Stomach smooth muscle (tissue), 2 donors: ENCODE data around the gene SLC51B.
"Not testable (repeated sequence)": the region's sequence is repeated elsewhere in the genome, so short reads cannot be mapped to it uniquely, and the experiment has no call there.

Experiments used
- H3K27ac ChIP-seq: one replicate; pipeline ENCODE4 v1.7.0; 2013; ENCODE audit warnings: mild to moderate bottlenecking, low read length, inconsistent platforms
- H3K27me3 ChIP-seq, 2 donors: one replicate each; pipeline ENCODE4 v1.7.0; 2013; ENCODE audit warnings: low read length in 2 of 2; ENCODE audit not compliant: insufficient read depth in 2 of 2, control insufficient read depth in 1 of 2
- H3K36me3 ChIP-seq, 2 donors: one replicate each; pipeline ENCODE4 v1.7.0; 2013; ENCODE audit warnings: low read length in 2 of 2; ENCODE audit not compliant: control insufficient read depth in 2 of 2, insufficient read depth in 2 of 2
- H3K4me1 ChIP-seq: one replicate; pipeline ENCODE4 v1.7.0; 2013; ENCODE audit warnings: low read length; ENCODE audit not compliant: control insufficient read depth, insufficient read depth
- H3K4me3 ChIP-seq, 2 donors: one replicate each; pipeline ENCODE4 v1.7.0; 2013; ENCODE audit warnings: low read length in 2 of 2
- H3K9ac ChIP-seq, 2 donors: one replicate each; pipeline ENCODE4 v1.7.0; 2013; ENCODE audit warnings: low read length in 2 of 2, mild to moderate bottlenecking in 1 of 2
- H3K9me3 ChIP-seq, 2 donors: one replicate each; pipeline ENCODE4 v1.7.0; 2013; ENCODE audit warnings: low read length in 2 of 2; ENCODE audit not compliant: control insufficient read depth in 2 of 2
- donor health status: healthy.
- donor health status: Pancreatic carcinoma.

The SLC51B gene

DNA sequence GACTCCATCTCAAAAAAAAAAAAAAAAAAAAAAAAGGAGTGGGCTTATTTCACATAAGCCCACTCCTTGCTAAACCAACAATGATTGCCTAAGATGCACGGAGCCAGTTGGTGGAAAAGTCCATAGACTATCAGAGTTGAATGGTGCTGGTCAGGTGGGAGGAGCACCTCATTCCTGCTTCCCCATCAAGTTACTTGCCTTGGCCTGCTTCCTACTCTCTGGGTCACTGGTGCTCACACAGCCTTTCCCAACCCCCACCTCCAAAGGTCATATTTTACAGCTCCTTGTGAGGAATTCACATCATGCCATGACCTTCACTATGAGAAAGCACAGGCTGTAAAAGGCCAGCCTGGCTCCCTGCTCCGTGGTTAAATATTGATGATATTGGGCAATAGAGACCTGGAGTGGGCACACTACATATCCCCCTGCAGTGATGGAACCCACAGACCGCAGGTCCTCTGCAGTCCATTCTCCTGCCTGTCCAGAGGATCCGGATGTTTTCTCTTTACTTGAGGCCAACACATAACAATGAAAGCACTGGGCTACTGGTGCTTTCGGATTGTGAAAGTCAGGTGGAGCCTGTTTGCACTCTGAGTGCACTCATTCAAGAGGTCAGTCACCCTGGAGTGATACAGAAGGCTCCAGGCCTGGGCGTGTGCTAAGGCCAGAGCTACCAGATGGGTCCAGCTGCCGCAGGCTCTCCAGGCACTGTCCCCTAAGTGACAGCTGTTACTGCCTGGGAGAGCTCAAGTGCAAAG, at the start of gene SLC51B:
Gene SLC51B (plus strand): TSS at position 664 of the 758 bp plus-strand sequence. CDS start 4,618 bp downstream, outside the sequence.
- Histone ChIP-seq H3K9me3 (no peaks in the 10 kb centered on the region), H3K4me3 (no peak within 1 kb of the TSS), H3K27ac (no peak within 1 kb of the TSS), H3K36me3 (no peaks in the 10 kb centered on the region), H3K9ac (no peak within 1 kb of the TSS), H3K27me3 (no peaks in the 10 kb centered on the region), H3K4me1 (peaks cover 9% of the 10 kb centered on the region)

DNA sequence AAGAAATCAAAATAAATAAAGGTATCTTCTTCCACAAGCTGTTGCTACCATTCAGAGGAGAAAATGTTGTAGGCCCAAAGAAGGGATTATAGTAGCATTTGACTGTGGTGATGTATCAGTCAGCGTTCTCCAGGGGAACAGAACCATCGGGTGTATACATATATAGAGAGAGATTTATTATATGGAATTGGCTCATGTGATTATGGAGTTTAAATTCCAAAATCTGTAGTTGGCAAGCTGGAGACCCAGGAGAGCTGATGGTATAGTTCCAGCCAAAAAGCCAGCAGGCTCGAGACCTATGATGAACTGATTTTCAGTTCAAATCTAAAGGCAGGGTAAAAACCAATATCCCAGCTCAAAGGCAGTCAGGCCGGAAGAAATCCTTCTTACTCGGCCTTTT, 48.1 kb upstream of the SLC51B start:
- Histone ChIP-seq H3K9me3 (no peaks in the 10 kb centered on the region), H3K4me1 (no peaks in the 10 kb centered on the region), H3K9ac (no peak overlapping the region), H3K36me3 (no peaks in the 10 kb centered on the region), H3K27ac (no peak overlapping the region), H3K27me3 (no peaks in the 10 kb centered on the region), H3K4me3 (no peak overlapping the region)

DNA sequence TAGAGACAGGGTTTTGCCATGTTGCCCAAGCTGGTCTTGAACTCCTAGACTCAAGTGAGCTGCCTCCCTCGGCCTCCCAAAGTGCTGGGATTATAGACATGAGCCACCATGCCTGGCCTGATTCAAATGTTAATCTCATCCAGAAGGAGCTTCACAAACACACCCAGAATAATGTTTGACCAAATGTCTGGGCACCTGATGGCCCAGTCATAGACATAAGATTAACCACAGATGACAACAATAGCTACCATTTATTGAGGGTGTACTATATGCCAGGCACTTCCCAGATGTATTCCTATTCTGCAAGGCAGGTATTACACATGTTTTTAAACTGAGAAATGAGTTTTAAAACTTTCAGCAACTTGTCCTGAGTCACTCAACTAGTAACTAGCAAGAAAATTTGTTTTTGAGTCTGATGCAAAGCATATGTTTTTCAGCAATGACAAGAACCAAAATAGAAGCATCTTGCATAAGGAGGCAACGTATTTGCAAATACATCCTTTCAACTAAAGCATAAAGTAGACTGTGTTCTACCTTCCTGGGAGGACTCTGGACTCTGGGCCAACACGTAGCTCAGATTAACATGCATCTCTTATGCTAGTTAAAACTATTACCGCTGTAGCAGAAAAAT, 47.3 kb upstream of the SLC51B start:
- H3K4me1 ChIP-seq, result no peaks in the 10 kb centered on the region
- no peak overlapping the region for H3K9ac ChIP-seq
- H3K27ac ChIP-seq, result no peak overlapping the region

DNA sequence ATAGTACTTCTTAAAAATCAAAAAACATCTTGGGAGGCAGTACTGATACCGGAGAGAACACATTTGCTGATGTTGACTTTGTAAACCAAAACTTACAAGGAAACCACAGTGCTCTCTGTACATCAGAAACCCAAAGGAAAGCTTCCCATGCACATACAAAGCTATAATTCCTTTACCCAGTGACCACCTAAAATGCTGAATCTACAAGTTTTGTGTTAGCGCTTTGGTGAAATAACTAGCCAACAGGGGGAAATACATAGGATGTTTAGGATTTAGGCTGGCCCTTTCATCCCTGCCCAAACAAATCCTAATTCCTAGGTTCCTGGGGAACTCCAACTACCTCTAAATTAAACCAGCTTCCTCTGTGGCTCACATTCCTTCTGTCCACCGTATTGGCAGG, 40.2 kb upstream of the SLC51B start:
- no peaks in the 10 kb centered on the region for H3K9me3 ChIP-seq
- H3K36me3 ChIP-seq, result peaks cover 10 to 17% of the 10 kb centered on the region in 2 donors
- no peak overlapping the region for H3K9ac ChIP-seq
- H3K27me3 ChIP-seq, result no peaks in the 10 kb centered on the region
- H3K27ac ChIP-seq, result no peak overlapping the region
- no peak overlapping the region for H3K4me3 ChIP-seq
- no peaks in the 10 kb centered on the region for H3K4me1 ChIP-seq

More for the DNA sequence above, 47.3 kb upstream of the SLC51B start:
- H3K27me3 ChIP-seq, result no peaks in the 10 kb centered on the region
- no peaks in the 10 kb centered on the region for H3K36me3 ChIP-seq
- H3K4me3 ChIP-seq, result no peak overlapping the region
- no peaks in the 10 kb centered on the region for H3K9me3 ChIP-seq

DNA sequence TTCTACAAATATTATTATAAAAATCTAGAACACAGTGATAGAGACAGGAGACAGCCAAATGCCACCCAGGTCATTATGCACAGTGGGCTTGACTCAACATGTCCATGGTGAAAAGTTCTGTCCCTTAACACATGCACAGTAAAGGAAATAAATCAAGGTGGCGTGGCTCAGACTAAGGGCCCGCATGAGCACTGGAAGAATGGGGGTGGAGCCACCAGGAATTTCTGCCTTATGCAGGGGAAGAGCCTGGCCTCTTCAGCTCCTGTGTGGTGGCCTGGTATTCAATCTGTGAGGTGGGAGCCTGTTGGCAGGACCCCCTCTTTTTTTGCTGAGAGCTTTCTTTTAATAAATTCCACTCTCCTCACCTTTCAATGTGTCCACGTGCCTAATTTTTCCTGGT, 38.3 kb upstream of the SLC51B start:
- Histone ChIP-seq H3K4me1 (no peaks in the 10 kb centered on the region), H3K9ac (no peak overlapping the region), H3K4me3 (no peak overlapping the region), H3K27ac (no peak overlapping the region), H3K36me3 (peaks cover 12 to 24% of the 10 kb centered on the region in 2 donors), H3K27me3 (no peaks in the 10 kb centered on the region), H3K9me3 (no peaks in the 10 kb centered on the region)

DNA sequence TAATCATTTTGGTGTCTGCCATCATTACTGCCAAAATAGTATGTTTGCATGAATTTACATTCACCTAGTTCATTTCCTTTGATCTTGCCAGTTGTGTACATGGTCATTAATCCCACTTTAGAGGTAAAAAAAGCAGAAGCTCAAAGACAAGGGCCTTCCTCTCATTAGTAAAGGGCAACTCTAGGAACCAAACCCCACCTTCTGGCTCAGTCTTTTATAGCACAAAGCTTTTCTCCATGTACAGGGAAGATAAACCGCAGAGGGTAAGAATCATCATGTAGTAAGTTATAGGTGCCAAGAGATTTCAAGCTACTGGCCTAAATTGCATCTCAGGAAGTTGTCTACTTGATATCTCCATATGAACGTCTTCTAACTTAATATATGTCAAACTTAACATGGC, 36.2 kb upstream of the SLC51B start:
- Histone ChIP-seq H3K27me3 (no peaks in the 10 kb centered on the region), H3K27ac (no peak overlapping the region), H3K4me3 (no peak overlapping the region), H3K9ac (no peak overlapping the region), H3K4me1 (no peaks in the 10 kb centered on the region), H3K36me3 (peaks cover 18 to 33% of the 10 kb centered on the region in 2 donors), H3K9me3 (peaks cover 0 to 4% of the 10 kb centered on the region in 2 donors)

DNA sequence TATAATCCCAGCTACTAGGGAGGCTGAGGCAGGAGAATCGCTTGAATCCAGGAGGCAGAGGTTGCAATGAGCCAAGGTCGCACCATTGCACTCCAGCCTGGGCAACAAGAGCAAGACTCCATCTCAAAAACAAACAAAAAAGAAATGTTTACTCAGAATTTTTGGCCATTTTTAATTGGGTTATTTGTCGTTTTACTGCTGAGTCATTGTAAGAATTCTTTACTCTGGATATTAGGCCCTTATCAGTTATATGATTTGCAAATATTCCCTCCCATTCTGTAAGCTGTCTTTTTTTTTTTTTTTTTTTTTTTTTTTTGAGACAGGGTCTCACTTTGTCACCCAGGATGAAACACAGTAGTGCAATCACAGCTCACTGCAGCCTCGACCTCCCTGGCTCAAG, 34.0 kb upstream of the SLC51B start:
- H3K27me3 ChIP-seq, H3K4me3 ChIP-seq, H3K4me1 ChIP-seq, H3K27ac ChIP-seq, H3K9me3 ChIP-seq, H3K9ac ChIP-seq: not testable (repeated sequence)
- H3K36me3 ChIP-seq, result peaks cover 24 to 34% of the 10 kb centered on the region in 2 donors

DNA sequence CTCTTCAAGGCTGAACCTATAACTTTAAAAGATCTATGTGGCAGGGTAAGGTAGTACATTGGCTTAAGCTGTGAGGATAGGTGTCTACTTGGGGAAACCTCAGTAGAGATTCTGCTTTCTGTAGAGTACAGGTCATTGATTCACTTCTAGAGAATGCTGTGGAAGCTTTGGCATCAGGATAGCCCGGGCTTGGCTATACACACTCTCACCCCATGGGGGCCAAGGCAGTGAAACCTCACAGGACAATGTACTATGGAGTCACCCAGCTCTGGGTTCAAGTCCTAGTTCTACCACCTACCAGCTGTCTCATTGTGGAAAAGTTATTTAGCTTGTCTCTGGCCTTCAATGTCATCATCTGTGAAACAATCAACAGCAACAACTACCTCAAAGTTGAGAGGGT, 24.8 kb upstream of the SLC51B start:
- Histone ChIP-seq H3K9me3 (no peaks in the 10 kb centered on the region), H3K27ac (no peak overlapping the region), H3K9ac (no peak overlapping the region), H3K27me3 (no peaks in the 10 kb centered on the region), H3K4me3 (no peak overlapping the region), H3K4me1 (no peaks in the 10 kb centered on the region), H3K36me3 (peaks cover 20 to 30% of the 10 kb centered on the region in 2 donors)

DNA sequence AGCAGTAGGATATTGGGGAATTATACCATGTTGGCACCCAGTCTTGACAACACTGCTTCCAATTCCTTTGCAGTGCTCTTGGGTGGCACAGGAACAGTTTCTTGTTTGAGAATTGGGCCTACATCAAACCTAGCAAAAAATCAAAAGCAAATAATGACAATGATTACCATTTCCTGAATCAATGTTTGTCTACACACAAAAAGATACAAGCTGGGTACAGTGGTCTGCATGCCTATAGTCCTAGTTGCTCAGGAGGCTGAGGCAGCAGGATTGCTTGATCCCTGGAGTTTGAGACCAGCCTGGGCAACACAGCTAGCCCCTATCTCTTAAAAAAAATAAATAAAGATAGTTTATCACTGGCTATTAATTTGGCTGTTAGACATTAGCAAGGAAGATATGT, 23.7 kb upstream of the SLC51B start:
- Histone ChIP-seq H3K27ac (no peak overlapping the region), H3K9me3 (no peaks in the 10 kb centered on the region), H3K4me3 (no peak overlapping the region), H3K27me3 (no peaks in the 10 kb centered on the region), H3K4me1 (no peaks in the 10 kb centered on the region), H3K9ac (no peak overlapping the region), H3K36me3 (peaks cover 22 to 23% of the 10 kb centered on the region in 2 donors)

DNA sequence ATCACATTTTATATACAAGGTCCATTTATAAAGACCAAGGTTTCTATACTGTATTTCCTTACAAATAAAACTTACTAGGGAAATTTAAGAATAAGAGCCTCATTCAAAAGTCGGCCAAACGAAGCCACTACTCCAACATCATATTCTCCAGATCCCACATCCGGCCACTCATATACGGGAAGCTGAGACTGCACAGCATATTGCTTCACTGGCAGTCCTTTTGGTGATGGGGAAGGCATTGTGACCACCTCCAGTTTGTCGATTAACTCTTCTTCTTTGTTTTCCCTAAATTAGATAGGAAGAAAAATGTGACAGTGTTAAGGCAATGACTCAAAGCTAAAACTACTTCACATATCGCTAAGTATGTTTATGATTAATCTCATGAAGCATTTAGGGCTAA, 18.4 kb upstream of the SLC51B start:
- peaks cover 8% of the 10 kb centered on the region for H3K4me1 ChIP-seq
- H3K27me3 ChIP-seq, result no peaks in the 10 kb centered on the region
- peaks cover 3 to 12% of the 10 kb centered on the region in 2 donors for H3K36me3 ChIP-seq
- no peak overlapping the region for H3K4me3 ChIP-seq
- H3K9me3 ChIP-seq, result no peaks in the 10 kb centered on the region
- no peak overlapping the region for H3K9ac ChIP-seq
- H3K27ac ChIP-seq, result no peak overlapping the region

DNA sequence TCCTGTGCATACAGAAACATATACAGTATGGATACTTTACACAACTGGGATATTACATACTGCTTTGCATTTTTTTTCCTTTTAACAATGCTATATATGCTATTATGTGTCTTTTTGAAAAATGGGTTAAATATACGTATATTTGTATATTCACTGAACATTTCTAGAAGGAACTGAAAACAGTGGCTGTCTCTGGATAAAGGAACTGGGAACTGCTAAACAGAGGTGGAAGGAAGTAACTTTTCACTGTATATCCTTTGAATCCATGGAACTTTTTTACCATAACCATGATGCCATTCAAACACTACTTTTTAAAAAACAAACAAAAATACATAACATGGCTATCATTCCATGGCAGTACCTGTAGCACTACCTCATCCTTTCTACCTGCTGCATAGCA, 17.6 kb upstream of the SLC51B start:
- peaks cover 3 to 12% of the 10 kb centered on the region in 2 donors for H3K36me3 ChIP-seq
- no peaks in the 10 kb centered on the region for H3K27me3 ChIP-seq
- no peaks in the 10 kb centered on the region for H3K9me3 ChIP-seq
- H3K4me3 ChIP-seq, result peak overlapping the region; percentile 38 to 88
- no peak overlapping the region for H3K27ac ChIP-seq
- H3K9ac ChIP-seq, result no peak overlapping the region
- peaks cover 8% of the 10 kb centered on the region for H3K4me1 ChIP-seq
